ENCODE measurements around the gene AP5S1. TPM values are rescaled to one million over a fixed set of nuclear protein-coding genes. Genes with fewer than 3 reads are reported as not detected.

Gene AP5S1
- total RNA-seq, 1 donor from 2014 or later: 12.8 TPM

DNA sequence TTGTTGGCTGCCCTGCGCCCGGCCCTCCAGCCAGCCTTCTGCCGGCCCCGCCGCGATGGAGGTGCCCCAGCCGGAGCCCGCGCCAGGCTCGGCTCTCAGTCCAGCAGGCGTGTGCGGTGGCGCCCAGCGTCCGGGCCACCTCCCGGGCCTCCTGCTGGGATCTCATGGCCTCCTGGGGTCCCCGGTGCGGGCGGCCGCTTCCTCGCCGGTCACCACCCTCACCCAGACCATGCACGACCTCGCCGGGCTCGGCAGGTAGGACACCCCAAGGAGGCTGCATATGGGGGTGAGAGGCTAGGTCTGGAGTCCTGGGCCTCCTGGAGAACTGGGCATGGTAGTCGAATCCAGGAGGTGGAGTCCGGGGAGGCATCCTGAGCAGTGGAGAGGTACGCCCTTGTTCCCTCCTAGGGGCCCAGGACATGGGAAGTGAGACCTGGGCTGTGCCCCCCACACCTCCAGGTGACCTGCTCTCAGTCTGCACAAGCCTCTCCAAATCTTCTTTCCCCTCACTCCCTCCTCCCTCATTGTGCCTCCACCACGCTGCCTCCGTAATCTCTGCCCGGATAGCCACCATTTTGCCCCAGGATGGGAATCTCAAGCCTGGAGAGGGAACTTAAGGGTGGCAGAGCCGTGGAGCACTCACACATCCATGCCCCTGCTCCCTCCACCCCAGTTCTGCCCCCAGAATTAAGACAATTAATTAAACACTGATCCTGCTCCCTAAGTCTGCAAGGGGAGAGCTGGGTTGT lies 23.7 kb upstream of the AP5S1 start:
- intact Hi-C loops (cut with micrococcal nuclease): loop anchor here (1.0 kb wide), 2 partner anchors 10 to 24 kb away; partner anchors contain the start of genes AP5S1 and CENPB
- H3K27me3 Mint-ChIP-seq (ENCODE audit: low read depth): no peaks in the 10 kb centered on the region
- H3K4me3 Mint-ChIP-seq (ENCODE audit: low read depth): peak overlapping the region; percentile 99
- H3K4me1 Mint-ChIP-seq (ENCODE audit: low read depth): peaks cover 47% of the 10 kb centered on the region
- H3K27ac Mint-ChIP-seq: peak overlapping the region; percentile 95
- H3K9me3 Mint-ChIP-seq: no peaks in the 10 kb centered on the region
- no peak for DNase-seq (ENCODE audit: low spot score)
- H3K36me3 Mint-ChIP-seq (ENCODE audit: low read depth): peaks cover 50% of the 10 kb centered on the region

DNA sequence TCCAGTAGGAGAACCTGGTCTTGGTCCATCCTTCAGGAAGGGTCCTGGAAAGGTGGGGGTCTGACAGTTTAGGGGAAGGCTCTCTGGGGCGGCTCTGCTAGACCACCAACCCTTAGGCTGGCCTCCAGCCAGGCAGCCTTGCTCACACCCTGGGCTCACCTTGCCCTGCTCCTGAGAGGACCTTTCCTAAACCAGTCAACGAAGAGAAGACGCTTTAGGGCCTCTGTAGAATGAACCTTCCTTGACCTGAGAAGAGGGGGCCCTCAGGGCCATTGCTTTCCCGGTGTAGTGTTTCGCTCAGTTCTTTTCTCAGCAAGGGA lies 23.2 kb upstream of the AP5S1 start:
- peak overlapping the region; percentile 99 for H3K4me3 Mint-ChIP-seq (ENCODE audit: low read depth)
- no peak for DNase-seq (ENCODE audit: low spot score)
- H3K27me3 Mint-ChIP-seq (ENCODE audit: low read depth): no peaks in the 10 kb centered on the region
- intact Hi-C loops (cut with micrococcal nuclease): no loop called here
- peaks cover 54% of the 10 kb centered on the region for H3K36me3 Mint-ChIP-seq (ENCODE audit: low read depth)
- H3K27ac Mint-ChIP-seq: peak overlapping the region; percentile 95
- peaks cover 47% of the 10 kb centered on the region for H3K4me1 Mint-ChIP-seq (ENCODE audit: low read depth)
- H3K9me3 Mint-ChIP-seq: no peaks in the 10 kb centered on the region

DNA sequence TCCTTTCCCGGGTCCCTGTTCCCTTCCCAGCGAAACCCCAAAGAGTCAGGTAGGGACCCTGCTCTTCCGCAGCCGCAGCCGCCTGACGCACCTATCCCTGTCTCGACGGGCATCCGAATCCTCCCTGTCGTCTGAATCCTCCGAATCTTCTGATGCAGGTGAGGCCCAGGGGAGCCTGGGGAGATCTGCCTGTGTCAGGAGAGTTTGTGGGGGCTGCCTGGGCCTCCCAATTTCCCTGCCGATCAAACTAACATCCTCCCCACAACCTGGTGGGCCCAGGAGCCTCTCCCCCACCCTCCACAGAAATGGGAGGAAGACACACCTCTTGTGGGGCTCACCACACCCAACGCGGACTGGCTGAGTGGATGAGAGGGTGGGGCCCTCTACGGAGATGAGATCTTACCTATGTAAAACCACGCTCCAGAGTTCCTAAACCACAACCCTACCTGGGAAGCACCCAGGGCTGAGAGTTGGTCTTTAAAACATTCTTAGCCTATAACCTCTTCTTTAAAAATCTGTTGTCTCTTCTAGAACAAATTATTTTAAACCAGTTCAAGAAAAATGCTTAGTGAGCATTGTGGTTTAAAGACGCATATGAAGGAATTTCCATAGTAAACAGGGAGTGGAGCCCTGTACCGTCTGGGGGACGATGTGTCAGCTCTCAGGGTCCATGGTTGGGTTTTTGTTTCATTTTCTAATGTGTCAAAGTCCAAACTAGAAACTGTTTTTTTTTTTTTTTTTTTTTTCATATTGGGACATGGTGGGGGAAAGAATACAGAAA lies 22.6 kb upstream of the AP5S1 start:
- Mint-ChIP-seq H3K27me3 (ENCODE audit: low read depth) (no peaks in the 10 kb centered on the region), H3K27ac (peak overlapping the region; percentile 95), H3K36me3 (ENCODE audit: low read depth) (peaks cover 60% of the 10 kb centered on the region), H3K4me3 (ENCODE audit: low read depth) (peak overlapping the region; percentile 99), H3K9me3 (no peaks in the 10 kb centered on the region), H3K4me1 (ENCODE audit: low read depth) (peaks cover 48% of the 10 kb centered on the region)
- intact Hi-C loops (cut with micrococcal nuclease): no loop called here
- peak; percentile 60 for DNase-seq (ENCODE audit: low spot score)

DNA sequence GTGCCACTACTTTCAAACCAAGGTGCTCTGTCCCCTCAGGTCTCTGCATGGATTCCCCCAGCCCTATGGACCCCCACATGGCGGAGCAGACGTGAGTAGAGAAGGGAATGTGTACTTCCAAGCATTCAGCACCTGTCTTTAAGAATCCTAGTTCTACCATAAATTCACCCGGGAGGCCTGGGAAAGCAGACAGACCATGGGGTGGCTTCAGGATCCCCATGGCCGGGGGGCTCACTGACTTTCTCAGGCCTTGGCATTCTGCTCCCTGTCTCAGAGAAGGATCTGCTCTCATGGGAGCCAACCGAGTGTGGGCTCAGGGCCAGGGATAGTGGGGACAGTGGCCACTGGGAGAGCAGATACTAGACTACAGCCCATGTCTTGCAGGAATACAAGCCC lies 22.0 kb upstream of the AP5S1 start:
- peak overlapping the region; percentile 95 for H3K27ac Mint-ChIP-seq
- no peak for DNase-seq (ENCODE audit: low spot score)
- H3K9me3 Mint-ChIP-seq: no peaks in the 10 kb centered on the region
- intact Hi-C loops (cut with micrococcal nuclease): no loop called here
- peaks cover 64% of the 10 kb centered on the region for H3K36me3 Mint-ChIP-seq (ENCODE audit: low read depth)
- peak overlapping the region; percentile 99 for H3K4me3 Mint-ChIP-seq (ENCODE audit: low read depth)
- H3K27me3 Mint-ChIP-seq (ENCODE audit: low read depth): no peaks in the 10 kb centered on the region
- peaks cover 50% of the 10 kb centered on the region for H3K4me1 Mint-ChIP-seq (ENCODE audit: low read depth)

DNA sequence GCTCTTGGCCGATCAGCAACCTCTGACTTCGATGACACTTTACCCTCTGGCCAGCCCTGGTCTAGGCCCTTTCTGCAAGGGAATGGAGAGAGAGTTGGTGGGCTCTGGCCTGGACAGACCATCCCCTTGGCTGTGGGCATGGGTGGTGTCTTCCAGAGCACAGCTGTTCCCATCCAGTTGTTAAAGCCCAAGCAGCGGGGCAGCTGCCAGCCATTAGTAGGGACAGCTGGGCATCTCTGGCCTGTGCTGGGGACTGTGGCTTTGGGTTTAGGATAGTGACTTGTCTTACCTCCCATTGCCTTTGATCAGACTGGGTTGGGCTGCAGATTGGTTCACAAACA lies 21.5 kb upstream of the AP5S1 start:
- no peaks in the 10 kb centered on the region for H3K9me3 Mint-ChIP-seq
- H3K4me3 Mint-ChIP-seq (ENCODE audit: low read depth): peak overlapping the region; percentile 99
- peak overlapping the region; percentile 95 for H3K27ac Mint-ChIP-seq
- H3K27me3 Mint-ChIP-seq (ENCODE audit: low read depth): no peaks in the 10 kb centered on the region
- H3K4me1 Mint-ChIP-seq (ENCODE audit: low read depth): peaks cover 53% of the 10 kb centered on the region
- intact Hi-C loops (cut with micrococcal nuclease): no loop called here
- DNase-seq (ENCODE audit: low spot score): no peak
- H3K36me3 Mint-ChIP-seq (ENCODE audit: low read depth): peaks cover 69% of the 10 kb centered on the region

DNA sequence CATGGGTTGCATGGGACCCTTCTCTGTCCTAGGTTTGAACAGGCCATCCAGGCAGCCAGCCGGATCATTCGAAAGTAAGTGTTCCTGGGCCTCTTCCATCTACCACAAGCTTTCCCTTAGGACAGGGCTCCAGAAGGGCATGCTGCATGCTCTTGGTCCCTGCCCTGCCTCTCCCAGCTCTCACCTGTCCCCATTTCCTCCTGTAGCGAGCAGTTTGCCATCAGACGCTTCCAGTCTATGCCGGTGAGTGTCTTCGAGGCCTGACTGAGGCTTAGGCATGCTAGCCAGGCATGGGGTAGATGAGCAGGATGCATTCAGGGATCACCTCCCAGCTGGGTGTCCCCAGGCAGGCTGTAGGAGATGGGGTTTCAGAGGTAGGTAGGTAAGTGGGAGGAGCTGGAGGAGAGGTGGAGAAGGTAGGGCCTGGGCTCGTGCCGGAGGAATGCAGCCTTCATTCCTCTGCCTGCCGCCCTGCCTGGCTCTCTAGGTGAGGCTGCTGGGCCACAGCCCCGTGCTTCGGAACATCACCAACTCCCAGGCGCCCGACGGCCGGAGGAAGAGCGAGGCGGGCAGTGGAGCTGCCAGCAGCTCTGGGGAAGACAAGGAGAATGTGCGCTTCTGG lies 20.0 kb upstream of the AP5S1 start:
- Mint-ChIP-seq H3K4me1 (ENCODE audit: low read depth) (peaks cover 57% of the 10 kb centered on the region), H3K9me3 (no peaks in the 10 kb centered on the region), H3K4me3 (ENCODE audit: low read depth) (no peak overlapping the region), H3K36me3 (ENCODE audit: low read depth) (peaks cover 82% of the 10 kb centered on the region), H3K27ac (peak overlapping the region; percentile 95), H3K27me3 (ENCODE audit: low read depth) (no peaks in the 10 kb centered on the region)
- intact Hi-C loops (cut with micrococcal nuclease): no loop called here
- no peak for DNase-seq (ENCODE audit: low spot score)

DNA sequence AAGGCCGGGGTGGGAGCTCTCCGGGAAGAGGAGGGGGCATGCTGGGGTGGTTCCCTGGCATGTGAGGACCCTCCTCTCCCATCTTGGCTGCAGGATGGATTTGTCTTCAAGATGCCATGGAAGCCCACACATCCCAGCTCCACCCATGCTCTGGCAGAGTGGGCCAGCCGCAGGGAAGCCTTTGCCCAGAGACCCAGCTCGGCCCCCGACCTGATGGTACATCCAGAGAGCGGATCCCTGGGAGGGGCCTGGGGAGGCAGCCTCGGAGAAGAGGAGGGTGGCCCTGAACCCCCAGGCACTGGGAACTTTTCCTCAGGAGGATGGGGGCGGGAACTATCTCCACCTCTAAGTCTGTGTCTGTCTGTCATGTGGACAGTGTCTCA lies 19.5 kb upstream of the AP5S1 start:
- Mint-ChIP-seq H3K9me3 (no peaks in the 10 kb centered on the region), H3K36me3 (ENCODE audit: low read depth) (peaks cover 86% of the 10 kb centered on the region), H3K4me3 (ENCODE audit: low read depth) (no peak overlapping the region)

DNA sequence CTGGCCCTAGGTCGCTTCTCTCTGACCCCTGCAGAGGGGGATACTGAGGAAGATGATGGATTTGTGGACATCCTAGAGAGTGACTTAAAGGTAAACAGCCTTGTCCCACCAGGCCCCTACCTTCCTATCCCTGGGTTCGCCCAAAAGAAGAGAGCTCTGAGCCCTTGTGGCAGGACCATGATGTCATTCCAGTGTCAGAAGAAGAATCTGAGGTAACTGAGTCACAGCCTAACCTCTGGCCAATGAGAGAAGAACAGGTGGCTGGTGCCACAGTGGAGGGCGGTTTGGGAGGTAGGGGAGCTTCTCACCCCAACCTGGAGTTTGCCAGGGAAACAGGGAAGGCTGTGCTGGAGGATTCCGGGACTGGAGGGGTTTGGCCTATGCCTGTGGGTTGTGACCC lies 19.0 kb upstream of the AP5S1 start:
- Mint-ChIP-seq H3K4me3 (ENCODE audit: low read depth) (no peak overlapping the region), H3K36me3 (ENCODE audit: low read depth) (peaks cover 90% of the 10 kb centered on the region), H3K27ac (no peak overlapping the region), H3K9me3 (no peaks in the 10 kb centered on the region), H3K27me3 (ENCODE audit: low read depth) (no peaks in the 10 kb centered on the region), H3K4me1 (ENCODE audit: low read depth) (peaks cover 61% of the 10 kb centered on the region)
- DNase-seq (ENCODE audit: low spot score): no peak
- intact Hi-C loops (cut with micrococcal nuclease): no loop called here

More for the DNA sequence above, 19.5 kb upstream of the AP5S1 start:
- intact Hi-C loops (cut with micrococcal nuclease): no loop called here
- peaks cover 58% of the 10 kb centered on the region for H3K4me1 Mint-ChIP-seq (ENCODE audit: low read depth)
- H3K27me3 Mint-ChIP-seq (ENCODE audit: low read depth): no peaks in the 10 kb centered on the region
- no peak for DNase-seq (ENCODE audit: low spot score)
- no peak overlapping the region for H3K27ac Mint-ChIP-seq

DNA sequence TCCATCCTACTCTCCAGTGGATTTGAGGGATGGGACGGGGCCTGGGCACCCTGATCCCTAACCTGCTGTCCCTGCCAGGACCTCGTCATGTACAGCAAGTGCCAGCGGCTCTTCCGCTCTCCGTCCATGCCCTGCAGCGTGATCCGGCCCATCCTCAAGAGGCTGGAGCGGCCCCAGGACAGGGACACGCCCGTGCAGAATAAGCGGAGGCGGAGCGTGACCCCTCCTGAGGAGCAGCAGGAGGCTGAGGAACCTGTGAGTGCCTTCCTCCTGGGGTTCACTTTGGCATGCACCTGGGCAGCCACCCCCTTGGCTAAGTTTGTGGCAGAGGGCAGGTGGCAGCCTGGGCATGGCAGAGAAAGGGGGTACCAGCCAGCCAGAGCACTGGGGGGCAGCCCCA lies 18.5 kb upstream of the AP5S1 start:
- DNase-seq (ENCODE audit: low spot score): no peak
- Mint-ChIP-seq H3K27ac (no peak overlapping the region), H3K36me3 (ENCODE audit: low read depth) (peaks cover 92% of the 10 kb centered on the region), H3K27me3 (ENCODE audit: low read depth) (no peaks in the 10 kb centered on the region), H3K9me3 (no peaks in the 10 kb centered on the region), H3K4me3 (ENCODE audit: low read depth) (no peak overlapping the region), H3K4me1 (ENCODE audit: low read depth) (peaks cover 62% of the 10 kb centered on the region)
- intact Hi-C loops (cut with micrococcal nuclease): no loop called here

DNA sequence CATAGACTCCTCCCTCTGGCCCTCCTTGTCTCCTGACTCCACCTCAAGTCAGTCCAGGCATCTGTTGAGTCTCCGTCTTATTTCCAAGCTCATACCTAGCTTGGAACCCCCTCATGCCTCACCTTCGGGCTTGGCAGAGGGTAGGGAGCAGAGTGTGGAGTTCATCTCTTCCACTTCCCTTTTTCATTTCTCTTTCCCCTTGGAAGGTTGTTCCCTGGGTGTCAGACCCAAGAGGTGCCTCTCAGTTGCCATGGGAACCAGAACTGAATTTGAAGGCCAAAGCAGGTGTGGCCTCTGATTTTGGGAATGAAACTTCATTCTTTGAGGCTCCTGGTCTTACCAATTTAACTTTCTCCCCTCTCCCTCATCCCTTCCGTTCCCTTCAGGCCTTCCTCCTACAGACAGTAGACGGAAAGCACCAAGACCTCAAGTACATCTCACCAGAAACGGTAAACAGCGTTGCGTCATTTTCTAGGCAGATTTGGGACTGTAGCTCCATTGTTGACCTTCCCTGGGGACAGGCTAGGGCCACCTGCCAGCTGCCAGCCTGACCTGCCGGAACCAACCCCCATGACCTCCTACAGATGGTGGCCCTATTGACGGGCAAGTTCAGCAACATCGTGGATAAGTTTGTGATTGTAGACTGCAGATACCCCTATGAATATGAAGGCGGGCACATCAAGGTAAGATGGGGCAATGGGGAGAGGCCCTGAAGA lies 17.7 kb upstream of the AP5S1 start:
- DNase-seq (ENCODE audit: low spot score): no peak
- Mint-ChIP-seq H3K27ac (no peak overlapping the region), H3K36me3 (ENCODE audit: low read depth) (peaks cover 88% of the 10 kb centered on the region), H3K4me1 (ENCODE audit: low read depth) (peaks cover 61% of the 10 kb centered on the region), H3K9me3 (no peaks in the 10 kb centered on the region), H3K4me3 (ENCODE audit: low read depth) (no peak overlapping the region), H3K27me3 (ENCODE audit: low read depth) (no peaks in the 10 kb centered on the region)
- intact Hi-C loops (cut with micrococcal nuclease): no loop called here

DNA sequence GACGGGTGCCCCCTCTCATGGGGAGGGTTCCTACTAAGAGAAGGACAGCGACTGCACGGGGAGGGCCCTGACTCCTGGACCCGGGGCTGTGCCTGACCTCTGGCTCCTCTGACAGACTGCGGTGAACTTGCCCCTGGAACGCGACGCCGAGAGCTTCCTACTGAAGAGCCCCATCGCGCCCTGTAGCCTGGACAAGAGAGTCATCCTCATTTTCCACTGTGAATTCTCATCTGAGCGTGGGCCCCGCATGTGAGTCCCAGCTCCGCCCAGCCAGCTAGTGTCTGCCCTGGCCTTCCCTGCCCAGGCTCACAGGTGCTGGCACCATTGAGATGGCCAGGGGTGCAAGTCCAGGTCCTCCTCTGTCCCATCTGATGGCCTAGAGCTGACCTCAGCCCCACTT lies 17.1 kb upstream of the AP5S1 start:
- Mint-ChIP-seq H3K27ac (no peak overlapping the region), H3K27me3 (ENCODE audit: low read depth) (no peaks in the 10 kb centered on the region), H3K4me3 (ENCODE audit: low read depth) (no peak overlapping the region), H3K4me1 (ENCODE audit: low read depth) (peaks cover 58% of the 10 kb centered on the region), H3K9me3 (no peaks in the 10 kb centered on the region), H3K36me3 (ENCODE audit: low read depth) (peaks cover 84% of the 10 kb centered on the region)
- DNase-seq (ENCODE audit: low spot score): no peak
- intact Hi-C loops (cut with micrococcal nuclease): no loop called here

DNA sequence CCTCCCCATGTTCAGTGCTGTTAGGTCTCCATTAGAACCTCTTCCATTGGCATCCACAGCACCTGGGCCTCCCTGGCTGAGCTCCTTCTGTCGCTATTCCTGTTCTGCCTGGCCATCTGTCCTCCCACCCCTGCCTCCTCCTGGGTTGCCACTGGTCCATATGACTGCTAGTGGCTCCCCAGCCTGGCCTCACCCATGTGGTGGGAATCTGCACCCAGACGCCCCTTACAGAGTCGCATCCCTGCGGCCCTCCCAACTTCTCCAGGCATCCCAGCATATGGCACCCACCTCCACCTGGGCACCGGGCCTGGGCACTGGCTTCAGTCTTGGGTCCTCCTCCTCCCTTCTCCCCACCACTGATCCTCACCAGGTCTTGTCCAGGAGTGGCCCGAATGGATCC lies 16.5 kb upstream of the AP5S1 start:
- H3K4me3 Mint-ChIP-seq (ENCODE audit: low read depth): no peak overlapping the region
- intact Hi-C loops (cut with micrococcal nuclease): no loop called here
- peaks cover 52% of the 10 kb centered on the region for H3K4me1 Mint-ChIP-seq (ENCODE audit: low read depth)
- H3K27me3 Mint-ChIP-seq (ENCODE audit: low read depth): no peaks in the 10 kb centered on the region
- DNase-seq (ENCODE audit: low spot score): no peak
- peaks cover 83% of the 10 kb centered on the region for H3K36me3 Mint-ChIP-seq (ENCODE audit: low read depth)
- no peaks in the 10 kb centered on the region for H3K9me3 Mint-ChIP-seq
- H3K27ac Mint-ChIP-seq: no peak overlapping the region
